Smooth muscle cell of bladder (primary cell): ENCODE results near the gene GNAS. TPM values are rescaled to one million over a fixed set of nuclear protein-coding genes. Genes with fewer than 3 reads are reported as not detected.

ENCODE experiments used
- total RNA-seq: library from RNA; depleted of rRNA; stranded (reverse); fragments of >200 nt; gene quantifications from 2 replicates; pipeline ENCODE4 v1.2.3, GENCODE V29; 2014

The GNAS gene
- 386 and 451 TPM in 2 replicates for total RNA-seq

DNA sequence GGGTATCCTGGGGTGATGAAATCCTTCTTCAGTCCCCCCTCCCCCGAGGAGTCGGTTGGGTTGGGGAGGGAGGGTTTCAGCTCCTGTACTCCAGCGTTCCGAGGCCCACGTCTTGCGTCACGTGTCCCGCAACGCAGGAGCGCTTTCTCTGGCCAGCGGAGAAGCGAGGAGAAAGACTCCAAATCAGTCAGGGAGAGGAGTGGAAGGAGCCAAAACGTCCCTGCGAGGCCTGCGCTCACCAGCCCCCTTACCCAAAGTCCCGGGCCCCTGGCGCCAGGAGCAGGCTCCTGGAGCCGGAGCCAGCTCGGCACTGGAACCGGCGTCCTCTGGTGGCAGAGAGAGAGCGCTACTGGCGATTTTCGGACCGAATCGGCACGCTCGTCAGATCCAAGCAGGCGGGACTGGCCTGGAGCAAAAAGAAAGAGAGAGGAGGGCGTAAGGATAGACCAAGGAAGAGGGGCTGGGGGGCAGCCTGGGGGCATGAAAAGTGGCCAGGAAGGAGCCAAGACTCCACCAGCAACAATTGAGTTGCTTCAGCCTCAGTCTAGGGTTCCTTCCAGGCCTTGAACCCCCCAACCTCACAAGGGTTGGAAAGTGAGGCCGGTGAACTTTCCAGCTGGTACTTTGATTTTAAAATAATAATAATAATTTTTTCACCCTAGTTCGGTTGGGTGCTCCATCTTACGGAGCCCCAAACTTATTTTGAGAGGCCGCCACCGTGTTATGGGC lies at the start of gene GNAS:
GNAS (plus strand) TSS at position 174 of the 729 bp plus-strand sequence.

DNA sequence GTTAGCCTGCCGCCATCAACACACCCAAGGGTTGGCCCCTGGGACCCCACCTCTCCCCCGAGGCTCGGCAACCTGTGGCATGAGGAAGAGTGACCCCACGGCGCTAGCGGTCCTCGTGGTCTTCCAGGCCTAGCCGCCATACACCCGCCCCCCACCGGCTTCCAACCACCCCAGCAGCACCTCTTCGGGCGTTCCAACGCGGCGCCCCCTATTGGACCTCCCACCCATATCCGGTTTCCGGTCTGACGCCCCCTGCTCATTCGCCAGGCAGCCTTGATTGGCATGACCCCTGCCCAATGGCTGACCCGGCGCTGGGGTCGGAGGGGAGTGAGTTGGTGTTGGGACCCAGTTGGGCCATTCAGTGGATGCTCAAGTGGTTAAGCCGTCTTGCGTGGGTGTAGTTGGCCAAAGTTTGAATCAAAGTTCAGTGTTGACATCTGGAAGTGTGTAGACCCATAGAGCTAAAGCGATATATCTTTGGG lies 1.8 kb upstream of the GNAS start, which contains the start of gene GNAS-AS1:
GNAS-AS1 (minus strand) TSS at position 210 of the 482 bp plus-strand sequence.

Other genes starting within 250 kb of the GNAS start
- gene STX16, start 201.4 kb upstream of the GNAS start, total RNA-seq: 34.7 and 55.7 TPM in 2 replicates
- 25.2 and 26.6 TPM in 2 replicates for gene NPEPL1, start 159.9 kb upstream of the GNAS start, total RNA-seq
- gene GNAS-AS1, start 1.8 kb upstream of the GNAS start, total RNA-seq: 0.71 and 1.2 TPM in 2 replicates
- 44.7 and 49.2 TPM in 2 replicates for gene NELFCD, start 128.5 kb downstream of the GNAS start, total RNA-seq
- 144 and 195 TPM in 2 replicates for gene CTSZ, start 154.5 kb downstream of the GNAS start, total RNA-seq
- under 0.01 TPM in 1 of 2 replicates, not detected in the other for gene TUBB1, start 166.7 kb downstream of the GNAS start, total RNA-seq
- 31.0 and 36.1 TPM in 2 replicates for gene ATP5F1E, start 179.6 kb downstream of the GNAS start, total RNA-seq
- 85.8 and 86.5 TPM in 2 replicates for gene PRELID3B, start 190.1 kb downstream of the GNAS start, total RNA-seq